GM18907 (cell line): ENCODE measurements around the gene NRIP1.
A peak's percentile ranks its signal among the peaks of the same experiment; 100 is the strongest.

Source experiments
- ATAC-seq: cut with Tn5 transposase; IDR thresholded peaks from one replicate; pipeline ENCODE4 v1.9.1; 2021; ENCODE audit warnings: mild to moderate bottlenecking, moderate library complexity; ENCODE audit not compliant: unreplicated experiment

NRIP1 gene

DNA sequence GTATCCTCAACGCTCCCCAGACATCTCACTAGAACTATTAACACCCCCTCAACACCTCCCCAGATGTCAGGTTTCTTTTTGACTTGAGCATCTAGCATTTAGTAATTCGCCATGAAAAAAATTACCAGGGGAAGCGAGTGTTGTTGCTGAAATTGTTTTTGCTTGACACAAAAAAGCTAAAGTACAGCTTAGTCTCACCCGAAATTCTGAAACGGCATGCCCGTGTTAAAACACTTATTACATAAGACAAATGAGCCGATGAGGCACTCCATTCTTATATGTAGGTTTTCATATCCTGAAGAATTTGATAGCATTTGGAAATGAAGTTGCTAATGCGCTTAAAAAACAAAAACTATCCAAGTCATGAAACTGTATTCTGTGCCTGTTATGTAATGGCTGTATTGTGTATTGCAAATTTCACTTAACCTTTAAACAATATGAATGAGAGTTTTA lies 1.3 kb upstream of the NRIP1 start:
- peak; percentile 3 for ATAC-seq

GRCh38 chr21:15065392-15066122 lies 757 bp upstream of the NRIP1 start:
- ATAC-seq, result peak; percentile 31

GRCh38 chr21:15063814-15064575 lies 805 bp downstream of the NRIP1 start:
- ATAC-seq, result peak; percentile 7

DNA sequence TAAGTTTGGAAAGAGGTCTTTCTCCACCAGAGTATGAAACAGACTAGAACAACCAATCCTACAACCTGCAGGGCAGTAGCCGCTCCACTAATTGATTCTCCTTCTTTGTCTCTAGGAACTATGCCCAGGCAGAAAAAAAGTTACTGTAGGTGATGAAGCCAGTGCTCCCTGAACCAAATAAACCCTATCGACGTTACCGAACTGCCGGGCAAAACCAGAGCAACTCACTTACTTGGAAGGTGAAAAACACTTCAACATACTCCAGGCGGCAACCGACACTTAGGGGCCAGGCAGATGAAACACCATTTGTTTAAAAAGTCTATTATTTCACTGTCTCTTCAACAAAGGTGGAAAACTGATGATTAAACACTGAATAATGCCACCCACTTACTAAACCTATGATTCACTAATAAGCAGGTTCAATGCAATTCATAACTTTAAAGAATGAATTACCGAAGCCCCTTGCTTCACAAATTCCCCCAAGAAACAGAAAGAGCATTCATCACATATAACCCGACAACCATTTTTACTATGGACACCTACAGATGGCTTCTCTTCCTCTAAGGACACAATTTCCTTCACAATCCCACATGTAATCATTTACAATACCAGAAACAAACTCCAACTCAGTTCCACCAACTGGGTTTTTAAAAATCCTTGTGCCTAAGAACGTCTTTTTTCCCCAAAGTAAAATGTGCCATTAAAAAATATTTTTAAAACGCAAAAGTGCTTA lies 1.6 kb downstream of the NRIP1 start:
- ATAC-seq, result no peak

- ATAC-seq, result no peak
Measured at GRCh38 chr21:15062606-15062965, 2.2 kb downstream of the NRIP1 start.

GRCh38 chr21:15061747-15062605 lies 2.8 kb downstream of the NRIP1 start:
- no peak for ATAC-seq

DNA sequence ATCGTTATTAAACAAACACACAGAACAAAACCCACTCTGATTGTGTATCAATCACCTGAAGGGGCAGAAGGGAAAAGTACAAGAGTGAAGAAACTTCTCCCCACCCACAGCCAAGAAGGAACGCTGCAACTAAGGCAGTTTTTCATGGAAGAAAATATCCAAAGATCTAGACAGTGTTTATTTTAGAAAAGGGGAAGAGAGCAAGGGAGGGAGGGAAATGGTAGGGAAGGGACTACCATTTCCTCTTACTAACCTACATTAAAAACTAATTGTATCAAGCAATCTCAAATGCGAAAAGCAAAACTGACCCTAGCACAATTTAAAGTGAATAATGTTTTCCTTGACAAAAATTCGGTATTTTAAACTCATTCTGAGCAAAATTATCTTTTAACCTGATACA lies 3.5 kb downstream of the NRIP1 start:
- ATAC-seq, result no peak

- no peak for ATAC-seq
Measured at GRCh38 chr21:15060543-15061175, 4.1 kb downstream of the NRIP1 start.

DNA sequence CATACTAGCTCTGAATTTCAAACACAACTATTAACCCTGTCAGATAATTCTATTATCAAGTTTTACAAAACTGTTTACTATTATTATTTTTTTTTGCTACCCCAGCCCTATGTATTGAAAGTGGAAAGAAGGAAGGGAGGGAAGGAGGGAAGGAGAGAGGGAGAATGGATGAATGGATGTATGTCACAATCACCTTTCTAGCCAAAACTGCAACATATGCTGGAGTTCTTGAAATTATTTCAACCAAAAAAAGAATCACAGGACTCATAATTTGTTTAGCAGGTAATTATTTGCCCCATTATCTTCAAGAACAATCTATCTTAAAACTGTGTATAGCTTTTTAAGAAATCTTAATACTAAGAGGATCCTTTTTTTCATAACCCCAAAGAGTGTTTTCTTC lies 5.4 kb downstream of the NRIP1 start:
- no peak for ATAC-seq

DNA sequence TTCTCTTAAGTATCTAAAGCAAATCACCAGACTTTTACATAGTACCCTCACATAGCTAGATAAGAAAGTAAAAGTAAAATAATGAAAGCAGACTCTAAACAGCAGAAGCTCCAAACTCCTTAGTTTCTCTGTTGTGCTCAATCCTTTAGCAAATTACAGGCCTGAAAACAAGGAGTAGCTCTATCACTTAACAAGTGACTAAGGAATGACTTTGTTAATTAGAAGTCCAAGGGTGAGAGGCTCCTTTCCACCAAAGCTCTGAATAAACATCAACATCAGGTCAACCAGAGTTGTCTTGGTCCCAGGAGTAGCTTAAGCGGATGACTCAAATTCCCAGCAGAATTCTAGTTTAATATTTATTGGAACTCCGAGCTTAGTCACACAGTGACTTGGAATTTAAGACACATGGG lies 5.9 kb downstream of the NRIP1 start:
- ATAC-seq, result peak; percentile 37

DNA sequence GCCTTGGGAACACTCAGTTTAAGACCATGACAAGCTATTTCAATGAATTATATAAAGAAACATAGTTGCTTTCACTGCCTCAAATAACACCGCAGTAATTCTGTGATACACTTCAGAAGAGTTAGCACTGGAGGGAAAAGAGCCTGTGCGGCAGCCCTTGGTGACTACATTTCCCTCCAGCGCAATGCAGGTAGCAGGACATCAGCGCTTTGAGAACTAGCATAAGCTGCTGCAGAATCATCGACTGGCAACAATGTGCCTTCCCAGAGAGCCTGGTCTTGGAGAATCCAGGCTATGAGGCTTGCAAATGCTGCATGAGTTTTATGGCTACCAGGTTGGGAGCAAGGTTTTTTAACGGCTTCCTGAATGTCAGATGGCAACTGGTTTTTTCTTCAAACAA lies 7.5 kb downstream of the NRIP1 start:
- ATAC-seq, result no peak

GRCh38 chr21:15054606-15055239 lies 10.1 kb downstream of the NRIP1 start:
- no peak for ATAC-seq

- ATAC-seq, result no peak
Measured at GRCh38 chr21:15054089-15054488, 10.7 kb downstream of the NRIP1 start.

- ATAC-seq, result no peak
Measured at GRCh38 chr21:15053500-15053899, 11.3 kb downstream of the NRIP1 start.

GRCh38 chr21:15052459-15052763 lies 12.4 kb downstream of the NRIP1 start:
- peak; percentile 27 for ATAC-seq

DNA sequence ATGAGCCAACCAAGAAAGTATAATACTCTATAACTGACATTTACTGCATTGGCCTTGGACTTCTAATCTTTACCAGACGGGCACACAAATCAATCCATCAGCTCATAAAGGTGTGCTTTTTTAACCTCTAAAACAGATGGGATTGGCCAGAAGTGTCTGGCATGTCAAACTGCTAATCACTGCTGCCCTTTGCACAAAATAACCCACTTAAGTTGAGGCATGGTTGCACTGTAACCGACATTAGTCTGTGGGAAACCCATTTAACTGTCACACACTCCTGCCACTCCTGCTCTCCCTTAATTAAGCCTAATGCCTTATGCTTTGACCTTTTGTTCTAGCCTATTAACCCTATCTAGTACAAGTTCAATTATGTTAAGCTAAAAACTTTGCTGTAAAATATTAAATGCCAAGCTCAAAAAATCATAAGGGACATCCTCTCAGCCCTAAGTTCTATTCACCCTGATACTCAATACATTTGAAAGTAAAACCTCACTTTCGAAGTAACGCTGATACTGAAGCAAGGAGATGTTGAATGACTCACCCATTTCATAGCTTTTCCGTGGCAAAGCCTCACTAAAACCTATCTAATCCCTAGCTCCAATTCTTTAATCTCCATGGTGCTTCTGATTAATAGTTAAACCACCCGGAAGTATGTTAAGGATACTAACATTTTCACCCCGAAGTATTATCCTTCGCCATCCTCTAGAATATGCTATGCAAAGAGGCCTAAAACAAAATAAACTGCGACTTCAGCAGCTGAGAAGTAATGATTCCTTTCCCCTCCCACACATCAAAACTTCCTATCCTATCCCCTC lies 12.9 kb downstream of the NRIP1 start:
- peak; percentile 73 for ATAC-seq

GRCh38 chr21:15050568-15051377 lies 14.0 kb downstream of the NRIP1 start:
- ATAC-seq, result no peak

GRCh38 chr21:15045017-15045416 lies 19.8 kb downstream of the NRIP1 start:
- no peak for ATAC-seq
